HL-60 (cell line): ENCODE results near the gene KLHDC3.

Source experiments
- CTCF ChIP-seq: IDR thresholded peaks from one replicate; pipeline ENCODE4 v1.5.1; 2011; ENCODE audit warnings: low read length, control low read depth, inconsistent platforms; ENCODE audit not compliant: insufficient read depth
- GABPA ChIP-seq: IDR thresholded peaks from 2 replicates; pipeline ENCODE4 v1.6.1; 2012; ENCODE audit warnings: low read depth
- REST ChIP-seq: IDR thresholded peaks from 2 replicates; pipeline ENCODE4 v1.6.1; 2012; ENCODE audit warnings: low read depth; ENCODE audit not compliant: insufficient replicate concordance

- TF ChIP-seq GABPA (no peak), CTCF (no peak), REST (no peak)
Observed at GRCh38 chr6:42978487-42978838, 35.6 kb upstream of the KLHDC3 start.
